GM13977 (cell line): ENCODE data around the gene LIMS2.

Experiments
- DNase-seq: peaks from one replicate; pipeline ENCODE4 v3.0.0; 2012; ENCODE audit warnings: low spot score
- CTCF ChIP-seq: IDR thresholded peaks from 2 replicates; pipeline ENCODE4 v1.5.1; 2012; ENCODE audit warnings: mild to moderate bottlenecking, control low read depth; ENCODE audit not compliant: insufficient read depth; ENCODE audit errors: extremely low read depth, missing control alignments
- in situ Hi-C: fragments of 300-500 bp; cut with MboI; formaldehyde crosslinking; loops from one replicate; pipeline ENCODE4 v1.12.0; 2022; ENCODE audit warnings: low sequenced_read_pairs, low pct_unique_long_range_greater_than_20kb, mixed read lengths, inconsistent platforms; ENCODE audit not compliant: unreplicated experiment

LIMS2 gene

GRCh38 chr2:127706215-127706990 lies 31.1 kb upstream of the LIMS2 start:
- DNase-seq = no peak
- no peak for TF ChIP-seq CTCF
- in situ Hi-C loops = no loop called here

- in situ Hi-C loops = no loop called here
- DNase-seq = no peak
Observed at GRCh38 chr2:127705391-127706065, 30.2 kb upstream of the LIMS2 start.

GRCh38 chr2:127704641-127705390 lies 29.5 kb upstream of the LIMS2 start:
- DNase-seq = no peak
- in situ Hi-C loops = no loop called here
- no peak for TF ChIP-seq CTCF

More at GRCh38 chr2:127705391-127706065, 30.2 kb upstream of the LIMS2 start:
- no peak for TF ChIP-seq CTCF

GRCh38 chr2:127703282-127703681 lies 28.0 kb upstream of the LIMS2 start:
- no peak for TF ChIP-seq CTCF
- DNase-seq = no peak
- in situ Hi-C loops = no loop called here

- no peak for TF ChIP-seq CTCF
- DNase-seq = no peak
- in situ Hi-C loops = no loop called here
Observed at GRCh38 chr2:127702395-127703009, 27.2 kb upstream of the LIMS2 start.
